GM20431 (cell line): ENCODE results near the gene TYSND1.
"Not testable (repeated sequence)": the region's sequence is repeated elsewhere in the genome, so short reads cannot be mapped to it uniquely, and the experiment has no call there.

Experiments
- in situ Hi-C: fragments of 300-500 bp; cut with MseI, MboI; formaldehyde crosslinking; loops from one replicate; pipeline ENCODE4 v1.15.0; 2020; ENCODE audit warnings: low sequenced_read_pairs; ENCODE audit not compliant: unreplicated experiment

The TYSND1 gene

DNA sequence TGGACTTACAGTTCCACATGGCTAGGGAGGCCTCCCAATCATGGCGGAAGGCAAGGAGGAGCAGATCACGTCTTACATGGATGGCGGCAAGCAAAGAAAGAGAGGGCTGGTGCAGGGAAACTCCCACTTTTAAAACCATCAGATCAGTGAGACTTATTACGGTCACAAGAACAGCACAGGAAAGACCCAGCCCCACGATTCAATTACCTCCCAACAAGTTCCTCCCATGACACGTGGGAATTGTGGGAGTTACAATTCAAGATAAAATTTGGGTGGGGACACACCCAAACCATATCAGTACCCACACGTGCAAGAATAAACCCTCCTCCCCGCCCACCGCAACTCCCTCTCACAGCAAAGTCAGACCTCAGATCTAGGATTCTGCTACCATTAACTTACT, 9.4 kb downstream of the TYSND1 start:
- in situ Hi-C loops, result no loop called here

DNA sequence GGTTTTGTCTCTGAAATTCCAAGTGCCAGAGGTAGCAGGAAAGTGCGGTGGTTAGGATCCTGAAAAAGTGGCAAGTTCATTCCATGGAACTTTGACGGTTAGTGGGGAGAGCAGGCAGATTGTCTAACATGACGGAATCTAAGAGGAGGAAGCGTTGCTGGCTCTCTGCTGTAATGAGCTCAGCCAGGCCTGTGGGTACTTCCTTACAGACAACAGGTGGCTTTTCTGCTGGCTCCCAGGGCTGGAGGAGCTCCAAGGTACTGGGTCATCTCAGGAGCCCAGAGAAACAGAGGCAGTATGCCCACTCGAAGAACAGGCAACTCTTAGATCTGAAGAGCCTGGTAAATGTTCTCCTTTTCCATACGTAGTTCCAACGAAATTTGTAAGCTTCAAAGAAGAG, 10.8 kb downstream of the TYSND1 start:
- in situ Hi-C loops, result no loop called here

DNA sequence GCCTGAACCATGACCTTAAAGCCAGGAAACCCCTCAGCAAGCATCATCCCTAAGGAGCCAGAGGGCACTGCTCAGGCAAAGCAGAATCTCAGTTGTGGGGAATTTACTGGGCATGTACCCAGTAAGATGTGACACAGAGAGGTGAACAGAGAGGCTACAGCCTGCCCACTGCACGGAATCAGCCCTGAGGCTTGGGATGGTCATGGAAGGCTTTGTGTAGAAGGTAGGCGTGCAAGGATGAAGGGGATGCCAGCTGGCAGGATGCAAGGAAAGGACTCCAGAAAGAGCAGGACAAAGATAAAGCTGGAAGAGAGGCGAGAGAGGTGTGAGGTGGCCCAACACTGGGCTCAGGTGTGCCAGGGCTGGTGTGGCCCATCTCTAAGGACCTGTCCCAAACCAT, 11.5 kb downstream of the TYSND1 start:
- in situ Hi-C loops, result no loop called here

DNA sequence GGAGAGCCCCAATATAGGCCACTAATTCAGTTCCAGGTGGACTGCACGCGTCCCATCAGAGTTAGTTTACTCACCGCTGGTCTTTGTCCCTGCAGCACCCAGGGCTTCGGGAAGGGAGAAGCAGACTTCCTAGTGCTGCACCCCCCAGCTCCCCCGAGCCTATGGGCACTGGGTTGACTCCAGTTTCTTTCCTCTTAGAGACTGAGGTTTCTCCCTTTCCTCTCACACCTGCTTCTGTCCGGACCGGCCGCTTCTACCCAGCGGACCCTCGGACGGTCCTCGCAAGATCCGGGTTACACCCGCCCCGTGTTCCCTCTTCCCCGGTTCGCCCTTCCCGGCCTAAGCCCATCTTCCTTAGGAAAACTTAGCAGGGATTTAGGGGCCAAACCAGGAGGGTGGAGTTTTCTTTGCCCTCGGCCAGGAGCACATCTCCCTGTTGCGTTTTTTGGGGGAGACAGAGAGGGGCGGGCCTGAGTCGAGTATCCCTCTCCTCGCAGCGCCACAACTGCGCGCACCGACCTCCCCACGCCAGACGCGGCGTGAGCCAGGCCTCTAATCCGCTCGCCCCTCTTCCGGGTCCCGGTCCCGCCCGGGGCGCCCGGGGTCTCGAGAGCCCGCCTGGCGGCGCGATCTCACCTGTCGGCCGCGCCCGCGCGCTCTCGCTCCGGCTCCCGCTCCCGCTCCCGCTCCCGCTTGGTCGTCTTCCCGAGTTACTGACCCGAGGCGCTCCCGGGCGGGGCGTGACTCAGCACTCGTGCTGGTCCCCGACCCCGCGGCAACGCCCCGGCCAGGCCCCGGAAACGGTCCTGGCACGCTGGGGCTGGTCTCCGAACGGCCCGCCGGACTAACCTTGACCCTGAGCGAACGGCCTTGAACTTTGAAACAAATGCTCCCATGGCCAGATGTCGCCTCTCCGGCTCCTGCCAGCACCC, 14.1 kb downstream of the TYSND1 start, which contains the start of gene AIFM2:
Gene AIFM2 (minus strand): TSS at position 728 of the 932 bp plus-strand sequence. CDS start 8,741 bp downstream, outside the sequence.
- in situ Hi-C loops, result no loop called here

DNA sequence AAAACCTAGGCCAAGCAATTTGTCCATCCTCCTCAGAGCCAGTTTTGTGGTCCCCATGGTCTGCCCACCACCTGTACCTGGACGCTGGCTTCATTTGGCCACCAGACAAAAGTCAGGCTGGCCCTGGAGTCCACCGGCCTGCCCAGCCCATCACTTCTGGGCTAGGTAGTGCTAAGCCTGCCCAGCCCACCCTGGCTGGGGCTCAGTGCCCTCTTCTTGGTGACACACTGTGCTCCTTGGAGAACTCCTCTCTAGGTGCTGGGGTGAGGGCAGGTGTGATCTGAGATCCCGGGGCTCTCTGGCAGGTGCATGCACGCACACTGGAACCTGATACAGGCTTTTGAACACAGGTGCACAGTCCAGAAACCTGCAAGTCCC, 15.0 kb downstream of the TYSND1 start:
- in situ Hi-C loops, result no loop called here

DNA sequence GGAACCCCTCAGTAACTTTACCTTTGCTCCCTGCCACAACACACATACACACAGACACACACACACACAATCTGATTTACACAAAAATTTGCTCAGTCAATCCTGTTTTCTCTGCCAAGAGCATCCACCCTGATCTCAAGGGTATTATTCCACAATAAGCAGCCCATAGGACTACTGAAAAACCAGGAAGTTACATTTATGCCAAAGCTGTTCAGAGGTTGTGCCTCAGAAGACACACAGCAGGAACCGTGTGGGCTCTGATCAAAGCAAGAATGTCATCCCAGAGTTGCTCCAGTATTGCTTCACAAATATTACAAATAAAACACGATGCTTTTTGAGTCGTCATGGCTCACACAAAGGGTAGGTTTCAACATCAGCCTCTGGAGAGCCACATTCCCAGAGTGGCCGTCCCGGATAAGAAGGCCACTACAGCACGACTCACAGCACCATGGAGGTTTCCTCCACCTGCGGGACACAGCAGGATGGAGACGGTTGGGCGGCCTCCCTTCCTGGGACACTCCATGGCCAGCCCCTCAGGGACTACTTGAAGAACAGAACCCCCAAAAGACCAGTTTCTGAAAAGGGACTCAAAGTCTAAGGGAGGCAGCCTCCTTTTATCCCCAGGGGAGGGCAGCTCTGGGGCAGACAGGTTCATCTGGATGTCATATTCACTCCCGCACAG, 15.5 kb downstream of the TYSND1 start:
- in situ Hi-C loops, result no loop called here

DNA sequence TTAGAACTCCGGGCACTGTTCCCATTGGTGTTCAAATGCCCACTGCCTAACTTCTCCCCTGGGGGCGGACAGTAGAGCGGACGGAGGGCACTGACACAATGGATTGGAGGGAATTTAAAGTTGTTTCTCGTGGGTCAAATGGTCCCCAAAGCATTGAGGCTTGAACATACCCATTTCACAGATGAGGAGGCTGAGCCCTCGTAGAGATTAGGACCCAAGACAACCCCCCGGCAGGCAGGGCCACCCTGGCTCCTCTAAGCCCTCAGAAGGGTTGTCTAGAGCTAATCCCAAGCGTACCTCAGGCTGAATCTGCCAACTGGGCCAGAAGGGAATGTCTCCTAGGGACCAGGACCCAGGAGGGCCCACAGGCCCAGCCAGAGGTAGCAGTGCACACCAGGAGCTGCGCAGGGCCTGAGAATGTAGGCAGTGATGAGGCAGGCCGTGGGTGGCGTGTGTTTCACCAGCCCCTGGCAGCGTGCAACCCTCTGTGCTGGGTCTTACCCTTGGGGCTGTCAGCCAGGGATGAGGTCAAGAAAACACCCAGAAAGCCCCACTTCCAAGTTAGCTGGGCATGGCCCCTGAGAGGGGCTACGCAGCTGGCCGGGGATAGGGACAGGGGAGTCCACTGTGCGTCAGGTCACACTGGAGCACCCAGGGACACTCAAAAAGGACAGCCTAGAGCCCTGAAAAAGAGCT, 19.7 kb downstream of the TYSND1 start:
- in situ Hi-C loops, result no loop called here

DNA sequence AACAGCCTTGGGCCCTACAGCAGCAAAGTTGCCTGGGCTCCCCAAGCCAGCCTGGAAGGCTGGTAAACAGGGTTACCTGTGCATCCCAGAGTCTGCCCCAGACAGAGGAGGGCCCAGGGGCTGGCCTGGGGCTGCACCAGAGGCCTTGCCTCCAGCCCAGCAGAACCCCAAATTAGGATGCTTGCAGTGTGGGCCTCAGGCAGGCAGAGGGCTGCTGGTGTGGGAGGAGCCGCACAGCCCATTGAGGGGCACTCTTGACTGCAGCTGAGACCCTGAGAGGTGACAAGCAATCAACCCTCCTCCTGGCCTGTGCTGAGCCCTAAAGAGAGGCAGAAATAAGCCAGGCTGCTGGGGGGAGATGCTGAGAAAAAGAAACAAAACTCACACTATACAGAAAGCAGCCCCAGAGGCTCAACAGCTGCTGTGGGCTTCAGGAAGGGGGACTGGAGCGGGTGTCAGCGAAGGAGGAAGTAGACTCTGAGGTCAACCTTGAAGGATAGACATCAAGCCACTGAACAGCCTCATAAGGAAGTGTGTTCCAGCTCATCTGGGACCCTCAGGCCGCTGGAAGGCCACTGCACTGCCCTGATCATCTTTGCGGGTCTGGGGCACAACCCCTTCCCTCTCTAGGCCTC, 20.5 kb downstream of the TYSND1 start:
- in situ Hi-C loops, result no loop called here

DNA sequence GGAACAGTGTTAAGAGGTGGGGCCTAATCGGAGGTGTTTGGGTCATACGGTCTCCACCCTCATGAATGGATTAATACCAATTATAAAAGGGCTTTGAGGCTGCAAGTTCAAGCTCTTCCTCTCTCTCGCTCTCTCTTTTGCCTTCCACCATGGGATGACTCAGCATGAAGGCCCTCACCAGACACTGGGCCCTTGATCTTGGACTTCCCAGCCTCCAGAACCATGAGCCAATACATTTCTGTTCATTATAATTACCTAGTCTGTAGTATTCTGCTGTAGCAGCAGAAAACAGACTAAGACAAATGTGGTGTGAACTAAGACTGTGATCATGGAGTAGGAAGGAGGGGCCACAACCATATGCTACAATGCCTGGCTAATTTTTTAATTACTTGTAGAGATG, 21.6 kb downstream of the TYSND1 start:
- in situ Hi-C loops, result no loop called here

DNA sequence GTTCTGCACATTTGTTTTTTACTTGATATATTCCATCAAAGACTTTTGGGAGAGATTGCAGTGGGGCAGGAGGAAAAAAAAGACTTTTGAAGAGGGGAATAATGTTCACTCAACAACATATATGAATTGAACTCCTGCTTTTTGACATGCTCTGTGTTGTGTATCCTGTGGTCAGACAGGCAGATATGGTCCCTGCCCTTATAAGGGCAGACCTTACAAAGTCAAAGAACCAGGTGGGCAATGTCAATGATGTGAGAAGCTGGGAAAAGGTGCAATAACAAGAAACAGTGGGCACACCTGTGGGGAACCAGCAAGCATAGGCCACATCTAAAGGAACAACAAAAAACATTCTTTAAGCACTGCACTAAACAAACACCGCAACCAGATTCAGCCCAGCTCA, 22.1 kb downstream of the TYSND1 start:
- in situ Hi-C loops, result no loop called here

DNA sequence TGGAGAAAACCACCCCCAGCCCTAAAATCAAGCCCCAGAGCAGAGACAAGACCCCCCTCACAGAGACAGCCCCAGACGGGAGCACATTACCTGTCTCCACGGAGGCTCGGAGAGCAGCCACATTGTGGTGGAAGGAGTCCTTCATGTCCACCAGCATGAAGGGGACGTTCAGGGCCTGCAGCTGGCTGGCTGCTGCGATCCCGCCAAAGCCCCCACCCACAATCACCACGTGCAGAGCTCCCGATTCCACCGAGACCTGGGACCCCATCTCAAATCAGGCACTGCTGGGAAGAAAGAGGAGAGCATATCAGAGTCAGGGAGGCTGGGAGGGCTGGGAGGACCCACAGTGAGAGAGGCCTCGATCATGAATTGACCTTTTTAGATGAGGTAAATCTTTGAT, 22.7 kb downstream of the TYSND1 start:
- in situ Hi-C loops, result no loop called here

DNA sequence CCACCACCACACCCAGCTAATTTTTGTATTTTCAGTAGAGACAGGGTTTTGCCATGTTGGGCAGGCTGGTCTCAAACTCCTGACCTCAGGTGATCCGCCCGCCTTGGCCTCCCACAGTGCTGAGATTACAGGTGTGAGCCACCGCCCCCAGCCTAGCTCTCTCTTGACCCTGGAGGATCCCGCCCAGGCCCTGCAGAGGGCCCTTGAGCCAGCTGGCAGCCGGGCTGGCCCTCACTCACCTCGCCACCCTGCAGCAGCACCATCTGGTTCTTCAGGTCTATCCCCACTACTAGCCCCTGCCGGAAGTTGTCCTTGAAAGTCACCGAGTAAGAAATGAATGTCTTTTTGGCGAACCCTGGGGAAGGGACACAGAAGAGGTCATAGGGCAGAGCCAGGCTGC, 23.3 kb downstream of the TYSND1 start:
- in situ Hi-C loops, result not testable (repeated sequence)

DNA sequence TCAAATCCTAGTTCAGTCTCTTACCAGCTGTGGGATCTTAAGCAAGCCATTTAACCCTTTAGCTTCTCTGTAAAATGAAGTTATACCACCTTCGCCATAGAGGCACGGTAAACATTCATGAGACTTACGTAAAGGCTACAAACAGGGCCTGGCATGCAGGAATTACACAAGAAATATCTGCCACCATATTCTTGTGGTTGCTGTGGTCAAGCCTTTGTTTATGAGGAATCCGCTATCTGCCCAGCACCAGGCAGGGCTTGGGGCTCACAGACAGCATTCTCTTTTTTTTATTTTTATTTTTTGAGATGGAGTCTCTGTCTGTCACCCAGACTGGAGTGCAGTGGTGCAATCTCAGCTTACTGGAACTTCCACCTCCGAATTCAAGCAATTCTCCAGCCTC, 23.8 kb downstream of the TYSND1 start:
- in situ Hi-C loops, result no loop called here

DNA sequence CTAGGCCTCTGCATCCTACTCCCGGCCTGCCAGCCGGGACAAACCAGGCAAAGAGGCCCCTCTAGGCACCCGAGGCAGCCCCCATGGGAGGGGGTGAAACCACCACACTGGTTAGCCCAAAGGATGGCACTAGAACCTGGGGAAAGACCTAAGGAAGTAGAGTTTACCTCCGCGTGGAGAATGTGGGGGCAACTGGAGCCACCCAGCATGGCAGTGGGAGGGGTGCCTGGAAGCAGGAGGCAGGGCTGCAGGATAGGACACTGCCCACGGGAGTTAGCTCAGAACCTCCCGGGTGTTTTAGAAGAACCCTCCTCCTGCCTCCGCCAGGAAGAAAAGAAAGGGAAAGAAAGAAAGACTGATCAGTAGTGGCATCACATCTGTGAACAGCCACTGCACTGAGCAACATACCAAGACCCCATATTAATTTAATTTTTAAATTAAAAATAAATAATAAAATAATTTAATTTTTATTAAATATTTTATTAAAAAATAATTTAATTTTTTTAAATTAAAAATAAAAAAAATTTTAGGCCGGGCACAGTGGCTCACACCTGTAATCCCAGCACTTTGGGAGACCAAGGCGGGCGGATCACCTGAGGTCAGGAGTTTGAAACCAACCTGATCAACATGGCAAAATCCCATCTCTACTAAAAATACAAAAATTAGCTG, 25.1 kb downstream of the TYSND1 start:
- in situ Hi-C loops, result no loop called here

DNA sequence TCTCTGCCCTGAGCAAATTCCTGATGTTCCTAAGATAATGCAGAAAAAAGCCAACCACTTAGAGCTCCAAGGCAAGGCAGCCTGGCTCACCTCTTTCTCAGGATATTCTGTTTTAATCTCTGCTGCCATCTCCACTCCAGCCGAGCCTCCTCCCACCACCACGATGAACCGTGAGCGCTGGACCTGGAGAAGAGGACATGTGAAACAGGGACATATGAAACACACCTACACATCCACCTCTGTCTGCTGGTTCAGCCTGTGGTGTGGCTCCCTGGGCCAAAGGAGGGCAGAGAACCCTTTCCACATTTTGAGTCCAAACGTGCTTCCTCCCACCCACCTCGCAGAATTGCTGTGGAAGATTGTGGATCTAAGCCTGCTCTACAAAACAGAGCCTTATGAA, 26.1 kb downstream of the TYSND1 start:
- in situ Hi-C loops, result no loop called here

DNA sequence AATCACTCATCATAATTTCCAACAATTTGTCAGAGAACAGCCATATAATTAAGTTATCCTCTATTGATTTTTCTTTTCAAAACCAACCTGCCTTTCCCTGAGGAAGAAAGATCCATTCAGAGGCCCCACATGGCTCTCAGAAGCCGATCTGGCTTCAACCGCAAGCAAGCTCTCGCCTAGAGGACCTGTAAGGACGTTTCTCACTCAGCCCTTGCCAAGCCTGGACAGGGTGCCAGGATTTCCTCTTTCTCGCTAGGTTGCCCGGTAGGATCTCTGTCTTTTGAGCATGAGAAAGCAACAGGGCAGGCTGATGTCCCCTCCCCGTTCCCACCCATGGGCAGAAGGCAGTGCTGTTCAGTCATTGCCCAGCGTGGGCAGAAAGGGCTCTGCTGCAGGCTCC, 26.9 kb downstream of the TYSND1 start:
- in situ Hi-C loops, result no loop called here

DNA sequence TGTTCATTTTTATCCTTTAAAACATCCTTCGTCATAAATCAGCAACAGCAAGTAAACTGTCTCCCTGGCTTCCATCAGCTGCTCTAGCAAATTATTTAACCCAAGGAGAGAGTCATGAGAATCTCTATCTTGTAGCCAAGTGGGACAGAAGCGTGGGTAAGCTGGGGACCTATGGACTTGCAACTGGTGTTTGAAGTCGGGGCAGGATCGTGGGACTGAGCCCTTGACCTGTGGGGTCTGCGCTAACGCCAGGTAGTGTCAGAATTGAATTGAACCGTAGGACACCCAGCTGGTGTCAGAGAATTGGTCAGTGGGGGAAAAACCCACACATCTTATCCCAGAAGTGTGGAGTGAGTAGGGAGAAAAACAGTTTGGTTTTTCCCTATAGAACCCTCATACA, 27.3 kb downstream of the TYSND1 start:
- in situ Hi-C loops, result no loop called here

DNA sequence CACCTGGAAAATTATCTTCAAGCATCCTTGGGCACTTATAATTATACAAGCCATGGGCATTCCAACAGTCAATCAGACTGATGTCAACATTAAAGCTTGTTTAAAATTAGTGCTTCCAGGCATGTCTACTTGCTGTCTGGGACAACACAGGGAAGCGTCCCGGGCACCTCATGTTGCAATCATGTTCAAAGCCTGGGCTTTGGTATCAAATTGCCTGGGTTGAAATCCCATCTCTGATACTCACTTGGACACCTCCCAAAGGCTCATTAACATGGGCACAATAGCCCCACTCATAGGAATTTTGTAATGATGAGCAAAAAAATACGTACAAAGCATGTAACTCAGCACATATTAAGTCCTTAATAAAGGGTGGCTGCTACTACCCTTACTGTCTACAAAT, 28.3 kb downstream of the TYSND1 start:
- in situ Hi-C loops, result no loop called here

DNA sequence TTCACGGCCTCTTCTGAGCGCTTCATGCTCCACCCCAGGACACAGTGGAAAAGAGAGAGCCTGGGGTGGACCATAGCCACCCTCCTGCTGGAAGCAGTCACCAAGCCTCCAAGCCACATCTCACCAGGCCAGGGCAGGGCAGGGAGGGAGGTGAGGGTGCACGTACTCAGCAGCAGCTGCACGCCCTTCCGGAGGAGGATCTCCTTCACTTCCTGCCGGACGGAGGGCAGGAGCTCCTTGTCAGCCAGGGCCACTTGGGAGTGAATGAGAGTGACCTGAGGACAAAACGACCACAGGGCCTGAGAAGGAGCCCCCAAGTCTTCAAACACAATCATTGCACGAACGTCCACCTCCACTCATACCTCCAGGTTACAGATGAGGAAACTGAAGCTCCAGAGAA, 28.9 kb downstream of the TYSND1 start:
- in situ Hi-C loops, result no loop called here
